ENCODE measurements around the gene ZNF410. TPM values are rescaled to one million over a fixed set of nuclear protein-coding genes. Genes with fewer than 3 reads are reported as not detected.
A peak's percentile ranks its signal among the peaks of the same experiment; 100 is the strongest.

The ZNF410 gene
- total and polyA plus RNA-seq, 9 donors, result 37.0 to 71.4 (median 54.4) TPM

- Histone ChIP-seq H3K36me3 (no peaks in the 10 kb centered on the region), H3K4me1 (ENCODE audit: insufficient read depth) (no peaks in the 10 kb centered on the region), H3K9me3 (no peaks in the 10 kb centered on the region), H3K27me3 (no peaks in the 10 kb centered on the region), H3K4me3 (no peak overlapping the region), H3K27ac (no peak overlapping the region)
- TF ChIP-seq EP300 (IDR thresholded peaks at IDR 0.05) (no peak), POLR2A (IDR thresholded peaks at IDR 0.05) (no peak)
- TF ChIP-seq, protein P1, sequence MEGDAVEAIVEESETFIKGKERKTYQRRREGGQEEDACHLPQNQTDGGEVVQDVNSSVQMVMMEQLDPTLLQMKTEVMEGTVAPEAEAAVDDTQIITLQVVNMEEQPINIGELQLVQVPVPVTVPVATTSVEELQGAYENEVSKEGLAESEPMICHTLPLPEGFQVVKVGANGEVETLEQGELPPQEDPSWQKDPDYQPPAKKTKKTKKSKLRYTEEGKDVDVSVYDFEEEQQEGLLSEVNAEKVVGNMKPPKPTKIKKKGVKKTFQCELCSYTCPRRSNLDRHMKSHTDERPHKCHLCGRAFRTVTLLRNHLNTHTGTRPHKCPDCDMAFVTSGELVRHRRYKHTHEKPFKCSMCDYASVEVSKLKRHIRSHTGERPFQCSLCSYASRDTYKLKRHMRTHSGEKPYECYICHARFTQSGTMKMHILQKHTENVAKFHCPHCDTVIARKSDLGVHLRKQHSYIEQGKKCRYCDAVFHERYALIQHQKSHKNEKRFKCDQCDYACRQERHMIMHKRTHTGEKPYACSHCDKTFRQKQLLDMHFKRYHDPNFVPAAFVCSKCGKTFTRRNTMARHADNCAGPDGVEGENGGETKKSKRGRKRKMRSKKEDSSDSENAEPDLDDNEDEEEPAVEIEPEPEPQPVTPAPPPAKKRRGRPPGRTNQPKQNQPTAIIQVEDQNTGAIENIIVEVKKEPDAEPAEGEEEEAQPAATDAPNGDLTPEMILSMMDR (IDR thresholded peaks at IDR 0.05), result no peak
- WGBS, 3 donors, result 69 to 81% (median 71%) methylated on average over 6 of the region's 6 CpGs
- intact Hi-C loops (cut with DNase I), result no loop called here
- DNase-seq, result no peak
Measured at GRCh38 chr14:73878436-73878835, 8.2 kb upstream of the ZNF410 start.

DNA sequence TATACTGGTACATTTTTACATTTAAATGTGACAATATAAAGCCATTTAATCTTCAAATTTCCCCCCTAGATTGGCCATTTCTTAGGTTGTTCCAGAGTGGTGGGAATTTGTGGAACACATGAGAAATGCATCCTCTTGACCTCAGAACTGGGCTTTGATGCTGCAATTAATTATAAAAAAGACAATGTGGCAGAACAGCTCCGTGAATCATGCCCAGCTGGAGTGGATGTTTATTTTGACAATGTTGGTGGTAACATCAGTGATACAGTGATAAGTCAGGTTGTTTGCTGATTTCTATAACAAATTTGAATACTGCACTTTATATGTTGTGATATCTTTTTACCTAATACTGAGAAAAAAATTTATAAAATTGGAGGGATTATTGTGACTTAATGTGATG is 7.6 kb upstream of the ZNF410 start:
- H3K4me3 ChIP-seq, result no peak overlapping the region
- no peaks in the 10 kb centered on the region for H3K9me3 ChIP-seq
- DNase-seq, result no peak
- intact Hi-C loops (cut with DNase I), result no loop called here
- no peak overlapping the region for H3K27ac ChIP-seq
- H3K4me1 ChIP-seq (ENCODE audit: insufficient read depth), result no peaks in the 10 kb centered on the region
- no peak for TF ChIP-seq EP300 (IDR thresholded peaks at IDR 0.05)
- TF ChIP-seq, protein P1 (IDR thresholded peaks at IDR 0.05), result no peak
- no peak for TF ChIP-seq POLR2A (IDR thresholded peaks at IDR 0.05)
- H3K27me3 ChIP-seq, result no peaks in the 10 kb centered on the region
- H3K36me3 ChIP-seq, result no peaks in the 10 kb centered on the region
- WGBS, 3 donors, result 54 to 63% (median 60%) methylated on average over 1 of the region's 1 CpG

GRCh38 chr14:73884438-73885190 is 2.0 kb upstream of the ZNF410 start:
- H3K27me3 ChIP-seq, result no peaks in the 10 kb centered on the region
- no peak for TF ChIP-seq POLR2A (IDR thresholded peaks at IDR 0.05)
- TF ChIP-seq, protein P1 (IDR thresholded peaks at IDR 0.05), result no peak
- TF ChIP-seq EP300 (IDR thresholded peaks at IDR 0.05), result no peak
- H3K4me1 ChIP-seq (ENCODE audit: insufficient read depth), result peaks cover 3% of the 10 kb centered on the region
- 80 to 88% (median 84%) methylated on average over 8 of the region's 8 CpGs for WGBS, 3 donors
- no peak overlapping the region for H3K4me3 ChIP-seq
- H3K27ac ChIP-seq, result no peak overlapping the region
- H3K9me3 ChIP-seq, result no peaks in the 10 kb centered on the region
- H3K36me3 ChIP-seq, result no peaks in the 10 kb centered on the region
- no peak for DNase-seq
- intact Hi-C loops (cut with DNase I), result loop anchor here in 1 of 4 donors (10.0 kb wide), 1 partner anchor 130 kb away; the partner anchor contains the start of genes BBOF1 and ENTPD5

DNA sequence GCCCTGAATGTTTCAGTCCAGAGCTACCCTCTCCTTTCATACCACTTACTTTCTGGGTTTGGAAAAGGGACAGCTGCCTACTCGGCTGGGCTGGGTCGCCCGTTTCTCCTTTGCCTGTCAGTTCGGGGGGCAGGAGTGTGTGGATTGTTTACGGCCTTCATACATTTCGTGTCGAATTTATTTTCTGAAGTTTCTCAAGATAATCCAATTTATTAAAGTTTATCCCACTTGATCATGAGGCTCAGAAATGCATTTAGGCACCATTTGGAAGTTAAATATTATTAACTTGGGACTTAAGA is 608 bp downstream of the ZNF410 start:
- TF ChIP-seq, protein P1 (IDR thresholded peaks at IDR 0.05), result no peak
- TF ChIP-seq POLR2A (IDR thresholded peaks at IDR 0.05) (no peak), EP300 (IDR thresholded peaks at IDR 0.05) (no peak)
- H3K27ac ChIP-seq, result peak overlapping the region; percentile 90 to 92
- intact Hi-C loops (cut with DNase I), result loop anchor here in 2 of 4 donors (2.0 to 10.0 kb wide), 2 partner anchors 64 to 128 kb away; partner anchors contain the start of genes BBOF1 (in 1 of the 2), COQ6 (in 1 of the 2), ENTPD5 (in 1 of the 2) and FAM161B (in 1 of the 2)
- H3K36me3 ChIP-seq, result no peaks in the 10 kb centered on the region
- peaks cover 3% of the 10 kb centered on the region for H3K4me1 ChIP-seq (ENCODE audit: insufficient read depth)
- WGBS, 3 donors, result 0 to 1% (median 1%) methylated on average over 7 of the region's 7 CpGs
- H3K27me3 ChIP-seq, result no peaks in the 10 kb centered on the region
- peak overlapping the region; percentile 77 for H3K4me3 ChIP-seq
- no peaks in the 10 kb centered on the region for H3K9me3 ChIP-seq
- no peak for DNase-seq

Data from ovary (tissue), 9 donors.